SH-SY5Y (cell line): ENCODE measurements around the gene ELFN2.

Experiments
- GATA2 ChIP-seq: IDR thresholded peaks from 2 replicates; pipeline ENCODE4 v1.6.1; 2011; ENCODE audit warnings: mild to moderate bottlenecking, low read depth, low read length
- GATA3 ChIP-seq: IDR thresholded peaks from 2 replicates; pipeline ENCODE4 v1.6.1; 2011; ENCODE audit warnings: low read depth, mild to moderate bottlenecking, low read length, moderate library complexity

DNA sequence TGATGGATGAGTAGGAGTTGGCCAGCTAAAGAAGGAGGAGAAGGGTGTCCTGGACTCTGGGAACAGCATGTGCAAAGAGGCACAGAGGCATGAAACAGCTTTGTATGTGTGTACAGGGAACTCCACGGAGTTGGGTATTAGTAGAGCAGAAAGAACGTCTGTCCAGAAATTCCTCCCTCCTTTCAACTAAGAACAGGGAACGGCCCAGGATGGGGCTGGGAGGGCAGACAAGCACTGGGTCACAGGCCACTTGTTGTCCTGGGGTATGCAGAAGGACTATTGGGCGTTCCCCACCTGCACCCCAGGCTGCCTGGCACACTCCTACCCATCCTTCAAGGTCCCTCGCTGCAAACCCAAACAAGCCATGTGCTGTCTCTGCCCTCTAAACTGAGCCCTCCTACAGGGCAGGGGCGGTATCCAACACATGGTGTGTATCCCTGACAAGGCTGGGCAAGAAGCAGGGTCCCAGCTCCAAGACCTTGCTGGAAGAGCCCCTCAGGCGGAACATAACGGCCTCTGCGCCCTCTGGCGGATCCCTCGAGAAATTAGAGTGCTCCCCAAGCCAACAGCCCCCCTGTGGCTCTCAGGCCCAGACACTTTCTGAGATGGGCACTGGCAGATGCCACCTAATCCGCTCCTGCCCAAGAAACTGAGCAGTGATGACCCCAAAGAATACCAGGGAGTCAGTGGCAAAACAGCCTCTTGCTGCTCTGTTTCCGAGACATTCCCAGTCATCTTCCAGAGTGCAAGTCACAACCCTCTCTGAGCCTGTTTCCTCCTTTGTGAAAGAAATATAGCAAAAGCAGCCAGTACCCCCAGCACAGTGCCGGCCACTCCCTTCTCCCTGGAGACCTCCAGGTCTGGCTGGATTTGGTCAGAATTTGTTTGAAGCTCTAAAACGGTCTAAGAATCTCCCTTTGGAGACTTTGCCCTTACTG, 1.6 kb upstream of the ELFN2 start:
- no peak for TF ChIP-seq GATA2
- no peak for TF ChIP-seq GATA3
